Measurements from ENCODE around the gene EPHA6.

DNA sequence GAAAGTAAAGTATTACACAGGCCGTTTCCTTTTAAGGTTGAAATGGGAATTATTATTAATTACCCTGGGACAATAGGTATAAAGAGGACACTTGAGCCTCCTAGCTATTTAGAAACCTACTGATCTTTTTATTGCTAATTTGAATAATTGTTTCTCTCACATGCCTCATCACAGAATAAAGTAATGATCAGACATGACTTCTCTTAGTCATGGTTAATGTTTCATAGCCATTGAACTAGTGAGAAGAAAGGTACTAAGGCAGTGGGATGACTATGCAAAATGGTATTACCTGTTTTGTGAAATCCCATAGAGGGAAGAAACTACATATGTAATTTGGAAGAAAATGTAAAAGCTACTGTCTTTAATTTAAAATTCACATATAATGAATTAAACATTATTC, 85.6 kb downstream of the EPHA6 start:
- TF ChIP-seq TBL1XR1 (IDR thresholded peaks at IDR 0.05; ENCODE audit: low read depth, low read length) (no peak), POLR2A (IDR thresholded peaks at IDR 0.05; ENCODE audit: low read depth, low read length) (no peak), EP300 (IDR thresholded peaks at IDR 0.05; ENCODE audit: borderline replicate concordance in 1 of 2, control insufficient read depth in 1 of 2, low read depth in 2 of 2, low read length in 2 of 2) (no peak), CREB1 (IDR thresholded peaks at IDR 0.05; ENCODE audit: low read depth) (no peak), SIN3A (IDR thresholded peaks at IDR 0.05; ENCODE audit: low read depth, low read length) (no peak), EGR1 (IDR thresholded peaks at IDR 0.05; ENCODE audit: borderline replicate concordance in 1 of 2, low read depth in 2 of 2, low read length in 2 of 2) (no peak)
- TF ChIP-seq, protein P1, sequence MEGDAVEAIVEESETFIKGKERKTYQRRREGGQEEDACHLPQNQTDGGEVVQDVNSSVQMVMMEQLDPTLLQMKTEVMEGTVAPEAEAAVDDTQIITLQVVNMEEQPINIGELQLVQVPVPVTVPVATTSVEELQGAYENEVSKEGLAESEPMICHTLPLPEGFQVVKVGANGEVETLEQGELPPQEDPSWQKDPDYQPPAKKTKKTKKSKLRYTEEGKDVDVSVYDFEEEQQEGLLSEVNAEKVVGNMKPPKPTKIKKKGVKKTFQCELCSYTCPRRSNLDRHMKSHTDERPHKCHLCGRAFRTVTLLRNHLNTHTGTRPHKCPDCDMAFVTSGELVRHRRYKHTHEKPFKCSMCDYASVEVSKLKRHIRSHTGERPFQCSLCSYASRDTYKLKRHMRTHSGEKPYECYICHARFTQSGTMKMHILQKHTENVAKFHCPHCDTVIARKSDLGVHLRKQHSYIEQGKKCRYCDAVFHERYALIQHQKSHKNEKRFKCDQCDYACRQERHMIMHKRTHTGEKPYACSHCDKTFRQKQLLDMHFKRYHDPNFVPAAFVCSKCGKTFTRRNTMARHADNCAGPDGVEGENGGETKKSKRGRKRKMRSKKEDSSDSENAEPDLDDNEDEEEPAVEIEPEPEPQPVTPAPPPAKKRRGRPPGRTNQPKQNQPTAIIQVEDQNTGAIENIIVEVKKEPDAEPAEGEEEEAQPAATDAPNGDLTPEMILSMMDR (IDR thresholded peaks at IDR 0.05 in 2 of 3, conservative IDR thresholded peaks at IDR 0.05 in 1 of 3; ENCODE audit: control insufficient read depth in 2 of 3, extremely low read depth in 1 of 3, insufficient read depth in 1 of 3, low read depth in 3 of 3, low read length in 3 of 3) = no peak
- TF ChIP-seq, protein P2, sequence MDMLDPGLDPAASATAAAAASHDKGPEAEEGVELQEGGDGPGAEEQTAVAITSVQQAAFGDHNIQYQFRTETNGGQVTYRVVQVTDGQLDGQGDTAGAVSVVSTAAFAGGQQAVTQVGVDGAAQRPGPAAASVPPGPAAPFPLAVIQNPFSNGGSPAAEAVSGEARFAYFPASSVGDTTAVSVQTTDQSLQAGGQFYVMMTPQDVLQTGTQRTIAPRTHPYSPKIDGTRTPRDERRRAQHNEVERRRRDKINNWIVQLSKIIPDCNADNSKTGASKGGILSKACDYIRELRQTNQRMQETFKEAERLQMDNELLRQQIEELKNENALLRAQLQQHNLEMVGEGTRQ (IDR thresholded peaks at IDR 0.05; ENCODE audit: borderline replicate concordance, low read depth, low read length) = no peak
- TF ChIP-seq, protein P3, sequence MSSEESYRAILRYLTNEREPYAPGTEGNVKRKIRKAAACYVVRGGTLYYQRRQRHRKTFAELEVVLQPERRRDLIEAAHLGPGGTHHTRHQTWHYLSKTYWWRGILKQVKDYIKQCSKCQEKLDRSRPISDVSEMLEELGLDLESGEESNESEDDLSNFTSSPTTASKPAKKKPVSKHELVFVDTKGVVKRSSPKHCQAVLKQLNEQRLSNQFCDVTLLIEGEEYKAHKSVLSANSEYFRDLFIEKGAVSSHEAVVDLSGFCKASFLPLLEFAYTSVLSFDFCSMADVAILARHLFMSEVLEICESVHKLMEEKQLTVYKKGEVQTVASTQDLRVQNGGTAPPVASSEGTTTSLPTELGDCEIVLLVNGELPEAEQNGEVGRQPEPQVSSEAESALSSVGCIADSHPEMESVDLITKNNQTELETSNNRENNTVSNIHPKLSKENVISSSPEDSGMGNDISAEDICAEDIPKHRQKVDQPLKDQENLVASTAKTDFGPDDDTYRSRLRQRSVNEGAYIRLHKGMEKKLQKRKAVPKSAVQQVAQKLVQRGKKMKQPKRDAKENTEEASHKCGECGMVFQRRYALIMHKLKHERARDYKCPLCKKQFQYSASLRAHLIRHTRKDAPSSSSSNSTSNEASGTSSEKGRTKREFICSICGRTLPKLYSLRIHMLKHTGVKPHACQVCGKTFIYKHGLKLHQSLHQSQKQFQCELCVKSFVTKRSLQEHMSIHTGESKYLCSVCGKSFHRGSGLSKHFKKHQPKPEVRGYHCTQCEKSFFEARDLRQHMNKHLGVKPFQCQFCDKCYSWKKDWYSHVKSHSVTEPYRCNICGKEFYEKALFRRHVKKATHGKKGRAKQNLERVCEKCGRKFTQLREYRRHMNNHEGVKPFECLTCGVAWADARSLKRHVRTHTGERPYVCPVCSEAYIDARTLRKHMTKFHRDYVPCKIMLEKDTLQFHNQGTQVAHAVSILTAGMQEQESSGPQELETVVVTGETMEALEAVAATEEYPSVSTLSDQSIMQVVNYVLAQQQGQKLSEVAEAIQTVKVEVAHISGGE (CRISPR knock-in tag; IDR thresholded peaks at IDR 0.05) = no peak
- TF ChIP-seq, protein P4, sequence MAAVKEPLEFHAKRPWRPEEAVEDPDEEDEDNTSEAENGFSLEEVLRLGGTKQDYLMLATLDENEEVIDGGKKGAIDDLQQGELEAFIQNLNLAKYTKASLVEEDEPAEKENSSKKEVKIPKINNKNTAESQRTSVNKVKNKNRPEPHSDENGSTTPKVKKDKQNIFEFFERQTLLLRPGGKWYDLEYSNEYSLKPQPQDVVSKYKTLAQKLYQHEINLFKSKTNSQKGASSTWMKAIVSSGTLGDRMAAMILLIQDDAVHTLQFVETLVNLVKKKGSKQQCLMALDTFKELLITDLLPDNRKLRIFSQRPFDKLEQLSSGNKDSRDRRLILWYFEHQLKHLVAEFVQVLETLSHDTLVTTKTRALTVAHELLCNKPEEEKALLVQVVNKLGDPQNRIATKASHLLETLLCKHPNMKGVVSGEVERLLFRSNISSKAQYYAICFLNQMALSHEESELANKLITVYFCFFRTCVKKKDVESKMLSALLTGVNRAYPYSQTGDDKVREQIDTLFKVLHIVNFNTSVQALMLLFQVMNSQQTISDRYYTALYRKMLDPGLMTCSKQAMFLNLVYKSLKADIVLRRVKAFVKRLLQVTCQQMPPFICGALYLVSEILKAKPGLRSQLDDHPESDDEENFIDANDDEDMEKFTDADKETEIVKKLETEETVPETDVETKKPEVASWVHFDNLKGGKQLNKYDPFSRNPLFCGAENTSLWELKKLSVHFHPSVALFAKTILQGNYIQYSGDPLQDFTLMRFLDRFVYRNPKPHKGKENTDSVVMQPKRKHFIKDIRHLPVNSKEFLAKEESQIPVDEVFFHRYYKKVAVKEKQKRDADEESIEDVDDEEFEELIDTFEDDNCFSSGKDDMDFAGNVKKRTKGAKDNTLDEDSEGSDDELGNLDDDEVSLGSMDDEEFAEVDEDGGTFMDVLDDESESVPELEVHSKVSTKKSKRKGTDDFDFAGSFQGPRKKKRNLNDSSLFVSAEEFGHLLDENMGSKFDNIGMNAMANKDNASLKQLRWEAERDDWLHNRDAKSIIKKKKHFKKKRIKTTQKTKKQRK (IDR thresholded peaks at IDR 0.05; ENCODE audit: low read depth, low read length) = no peak
- TF ChIP-seq, protein P5, sequence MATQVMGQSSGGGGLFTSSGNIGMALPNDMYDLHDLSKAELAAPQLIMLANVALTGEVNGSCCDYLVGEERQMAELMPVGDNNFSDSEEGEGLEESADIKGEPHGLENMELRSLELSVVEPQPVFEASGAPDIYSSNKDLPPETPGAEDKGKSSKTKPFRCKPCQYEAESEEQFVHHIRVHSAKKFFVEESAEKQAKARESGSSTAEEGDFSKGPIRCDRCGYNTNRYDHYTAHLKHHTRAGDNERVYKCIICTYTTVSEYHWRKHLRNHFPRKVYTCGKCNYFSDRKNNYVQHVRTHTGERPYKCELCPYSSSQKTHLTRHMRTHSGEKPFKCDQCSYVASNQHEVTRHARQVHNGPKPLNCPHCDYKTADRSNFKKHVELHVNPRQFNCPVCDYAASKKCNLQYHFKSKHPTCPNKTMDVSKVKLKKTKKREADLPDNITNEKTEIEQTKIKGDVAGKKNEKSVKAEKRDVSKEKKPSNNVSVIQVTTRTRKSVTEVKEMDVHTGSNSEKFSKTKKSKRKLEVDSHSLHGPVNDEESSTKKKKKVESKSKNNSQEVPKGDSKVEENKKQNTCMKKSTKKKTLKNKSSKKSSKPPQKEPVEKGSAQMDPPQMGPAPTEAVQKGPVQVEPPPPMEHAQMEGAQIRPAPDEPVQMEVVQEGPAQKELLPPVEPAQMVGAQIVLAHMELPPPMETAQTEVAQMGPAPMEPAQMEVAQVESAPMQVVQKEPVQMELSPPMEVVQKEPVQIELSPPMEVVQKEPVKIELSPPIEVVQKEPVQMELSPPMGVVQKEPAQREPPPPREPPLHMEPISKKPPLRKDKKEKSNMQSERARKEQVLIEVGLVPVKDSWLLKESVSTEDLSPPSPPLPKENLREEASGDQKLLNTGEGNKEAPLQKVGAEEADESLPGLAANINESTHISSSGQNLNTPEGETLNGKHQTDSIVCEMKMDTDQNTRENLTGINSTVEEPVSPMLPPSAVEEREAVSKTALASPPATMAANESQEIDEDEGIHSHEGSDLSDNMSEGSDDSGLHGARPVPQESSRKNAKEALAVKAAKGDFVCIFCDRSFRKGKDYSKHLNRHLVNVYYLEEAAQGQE (IDR thresholded peaks at IDR 0.05; ENCODE audit: low read depth, low read length) = no peak

Measured in GM12878 (cell line).